Measurements from ENCODE around the gene GFAP.

Gene GFAP

DNA sequence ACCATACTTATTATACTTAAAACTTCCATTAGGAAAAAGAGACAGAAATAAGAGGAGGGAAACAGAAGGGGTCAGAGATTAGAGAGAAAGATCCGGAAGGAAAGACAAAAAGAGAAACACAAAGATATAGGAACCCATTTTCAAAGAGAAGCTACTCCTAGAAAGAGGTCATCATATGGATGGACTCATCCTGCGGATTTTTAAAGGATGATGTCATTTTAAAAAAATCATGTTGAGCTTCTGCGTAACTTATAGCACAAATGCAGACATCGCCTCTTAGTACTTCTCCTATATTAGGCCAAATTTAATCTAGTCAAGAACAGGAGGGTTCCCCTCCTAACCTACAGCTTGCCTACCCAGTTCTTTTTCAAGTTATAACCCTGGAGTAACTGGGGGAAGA, 34.2 kb downstream of the GFAP start:
- H3K4me3 ChIP-seq (ENCODE audit: low read depth, low read length): no peak overlapping the region
- TF ChIP-seq, protein P1, sequence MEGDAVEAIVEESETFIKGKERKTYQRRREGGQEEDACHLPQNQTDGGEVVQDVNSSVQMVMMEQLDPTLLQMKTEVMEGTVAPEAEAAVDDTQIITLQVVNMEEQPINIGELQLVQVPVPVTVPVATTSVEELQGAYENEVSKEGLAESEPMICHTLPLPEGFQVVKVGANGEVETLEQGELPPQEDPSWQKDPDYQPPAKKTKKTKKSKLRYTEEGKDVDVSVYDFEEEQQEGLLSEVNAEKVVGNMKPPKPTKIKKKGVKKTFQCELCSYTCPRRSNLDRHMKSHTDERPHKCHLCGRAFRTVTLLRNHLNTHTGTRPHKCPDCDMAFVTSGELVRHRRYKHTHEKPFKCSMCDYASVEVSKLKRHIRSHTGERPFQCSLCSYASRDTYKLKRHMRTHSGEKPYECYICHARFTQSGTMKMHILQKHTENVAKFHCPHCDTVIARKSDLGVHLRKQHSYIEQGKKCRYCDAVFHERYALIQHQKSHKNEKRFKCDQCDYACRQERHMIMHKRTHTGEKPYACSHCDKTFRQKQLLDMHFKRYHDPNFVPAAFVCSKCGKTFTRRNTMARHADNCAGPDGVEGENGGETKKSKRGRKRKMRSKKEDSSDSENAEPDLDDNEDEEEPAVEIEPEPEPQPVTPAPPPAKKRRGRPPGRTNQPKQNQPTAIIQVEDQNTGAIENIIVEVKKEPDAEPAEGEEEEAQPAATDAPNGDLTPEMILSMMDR (IDR thresholded peaks at IDR 0.05; ENCODE audit: borderline replicate concordance, insufficient read depth, low read depth, low read length): no peak

DNA sequence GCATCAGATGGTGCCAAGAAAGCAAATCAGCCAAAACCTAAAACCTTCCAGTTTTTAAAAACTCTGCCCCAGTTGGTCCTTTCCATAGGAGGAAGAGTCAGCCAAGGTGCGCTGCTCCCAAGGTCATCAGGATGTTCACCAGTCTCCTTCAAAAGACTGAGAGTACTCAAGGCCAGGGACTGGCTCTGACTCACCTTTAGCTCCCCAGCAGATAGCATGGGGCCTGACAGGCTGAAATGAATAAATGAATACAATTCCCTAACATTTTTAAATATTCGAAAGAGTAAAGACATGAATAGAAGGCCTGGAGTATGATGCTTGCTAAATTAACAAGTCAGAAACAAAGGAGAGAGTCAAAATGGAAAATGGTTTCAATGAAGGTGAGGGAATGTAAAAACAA, 35.2 kb downstream of the GFAP start:
- H3K4me3 ChIP-seq (ENCODE audit: low read depth, low read length): no peak overlapping the region
- TF ChIP-seq, protein P1 (IDR thresholded peaks at IDR 0.05; ENCODE audit: borderline replicate concordance, insufficient read depth, low read depth, low read length): no peak

GRCh38 chr17:44879376-44879775, 35.9 kb downstream of the GFAP start:
- no peak overlapping the region for H3K4me3 ChIP-seq (ENCODE audit: low read depth, low read length)
- TF ChIP-seq, protein P1 (IDR thresholded peaks at IDR 0.05; ENCODE audit: borderline replicate concordance, insufficient read depth, low read depth, low read length): no peak

DNA sequence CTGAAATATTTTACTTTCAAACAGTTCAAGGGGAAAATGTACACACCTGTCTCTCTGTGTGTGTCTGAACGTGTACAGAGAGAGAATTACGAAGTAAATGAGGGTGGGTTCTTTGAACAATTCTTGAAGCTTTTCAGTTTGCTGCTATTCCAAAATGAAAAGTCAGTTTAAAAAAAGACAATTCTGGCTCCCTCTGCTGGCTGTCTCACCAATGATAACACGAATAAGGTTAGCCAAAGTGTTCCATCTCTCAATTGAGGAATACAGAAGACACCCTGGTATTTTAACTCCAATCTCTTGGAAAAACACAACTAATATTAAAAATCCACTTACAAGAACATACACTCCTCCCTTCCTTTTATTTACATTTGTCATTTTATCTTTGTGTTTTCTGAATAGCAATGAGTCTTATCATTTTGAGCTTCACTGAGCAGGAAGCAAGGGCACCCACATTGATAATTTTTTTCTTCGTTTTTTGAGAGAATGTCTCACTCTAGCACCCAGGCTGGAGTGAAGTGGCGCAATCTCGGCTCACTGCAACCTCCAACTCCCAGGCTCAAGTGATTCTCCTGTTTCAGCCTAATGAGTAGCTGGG, 36.6 kb downstream of the GFAP start:
- no peak overlapping the region for H3K4me3 ChIP-seq (ENCODE audit: low read depth, low read length)
- TF ChIP-seq, protein P1 (IDR thresholded peaks at IDR 0.05; ENCODE audit: borderline replicate concordance, insufficient read depth, low read depth, low read length): peak; percentile 24; the same call in 1 of the 2 replicates

- TF ChIP-seq, protein P1 (IDR thresholded peaks at IDR 0.05; ENCODE audit: borderline replicate concordance, insufficient read depth, low read depth, low read length): no peak
- no peak overlapping the region for H3K4me3 ChIP-seq (ENCODE audit: low read depth, low read length)
These were observed 38.2 kb downstream of the GFAP start for GRCh38 chr17:44877121-44877520.

GRCh38 chr17:44875761-44876160, 39.5 kb downstream of the GFAP start:
- H3K4me3 ChIP-seq (ENCODE audit: low read depth, low read length): no peak overlapping the region
- TF ChIP-seq, protein P1 (IDR thresholded peaks at IDR 0.05; ENCODE audit: borderline replicate concordance, insufficient read depth, low read depth, low read length): no peak

GRCh38 chr17:44872131-44872768, 43.0 kb downstream of the GFAP start:
- TF ChIP-seq, protein P1 (IDR thresholded peaks at IDR 0.05; ENCODE audit: borderline replicate concordance, insufficient read depth, low read depth, low read length): no peak
- H3K4me3 ChIP-seq (ENCODE audit: low read depth, low read length): no peak overlapping the region

Data from GM12875 (cell line).